Neural cell (in vitro differentiated cells): ENCODE measurements around the gene RASL12. TPM values are rescaled to one million over a fixed set of nuclear protein-coding genes. Genes with fewer than 3 reads are reported as not detected.

Experiments used
- H2AFZ ChIP-seq: fragments of 200-600, 300-800 bp; sonication (generic), shearing (Covaris generic); 2 replicates; pipeline ENCODE4 v1.6.0; 2014; ENCODE audit warnings: low read depth, mild to moderate bottlenecking, antibody characterized with exemption, low read length, moderate library complexity
- H3F3A ChIP-seq: fragments of 200-600 bp; shearing (Covaris generic); 2 replicates; pipeline ENCODE4 v1.6.1; 2016; ENCODE audit warnings: mild to moderate bottlenecking, moderate library complexity, mixed read lengths, antibody characterized with exemption, low read length; ENCODE audit not compliant: insufficient read depth, poor library complexity, severe bottlenecking
- H3K27ac ChIP-seq: fragments of 200-600, 300-800 bp; sonication (generic), shearing (Covaris generic); 2 replicates; pipeline ENCODE4 v1.5.1; 2014; ENCODE audit warnings: mild to moderate bottlenecking, low read length, moderate library complexity
- H3K27me3 ChIP-seq: fragments of 300-800, 200-600 bp; sonication (generic), shearing (Covaris generic); 2 replicates; pipeline ENCODE4 v1.6.0; 2014; ENCODE audit warnings: mild to moderate bottlenecking, low read depth, low read length, moderate library complexity; ENCODE audit not compliant: insufficient read depth
- H3K36me3 ChIP-seq: fragments of 300-800, 200-600 bp; sonication (generic), shearing (Covaris generic); 2 replicates; pipeline ENCODE4 v1.5.1; 2014; ENCODE audit warnings: mild to moderate bottlenecking, antibody characterized with exemption, low read length, moderate library complexity; ENCODE audit not compliant: insufficient read depth
- H3K4me2 ChIP-seq: fragments of 300-800, 200-600 bp; sonication (generic), shearing (Covaris generic); 2 replicates; pipeline ENCODE4 v1.6.0; 2014; ENCODE audit warnings: mild to moderate bottlenecking, low read length
- H3K4me3 ChIP-seq: fragments of 300-800, 200-600 bp; sonication (generic), shearing (Covaris generic); 2 replicates; pipeline ENCODE4 v1.5.1; 2014; ENCODE audit warnings: mild to moderate bottlenecking, low read length, moderate library complexity
- H3K79me2 ChIP-seq: fragments of 200-600 bp; shearing (Covaris generic); replicated peaks from 2 replicates; pipeline ENCODE4 v1.6.0; 2014; ENCODE audit warnings: mild to moderate bottlenecking, low read length, moderate library complexity; ENCODE audit not compliant: insufficient read depth
- H3K9ac ChIP-seq: fragments of 300-800, 200-600 bp; sonication (generic), shearing (Covaris generic); 2 replicates; pipeline ENCODE4 v1.6.1; 2016; ENCODE audit warnings: mild to moderate bottlenecking, low read length, mixed read lengths
- H3K9me2 ChIP-seq: fragments of 200-600 bp; shearing (Covaris generic); 2 replicates; pipeline ENCODE4 v1.6.1; 2016; ENCODE audit warnings: mild to moderate bottlenecking, low read length, mixed read lengths; ENCODE audit not compliant: insufficient read depth
- H3K9me3 ChIP-seq: fragments of 200-600, 300-800 bp; sonication (generic), shearing (Covaris generic); 2 replicates; pipeline ENCODE4 v1.6.1; 2016; ENCODE audit warnings: mild to moderate bottlenecking, mixed run types, low read length, moderate library complexity, mixed read lengths
- H4K20me1 ChIP-seq: fragments of 200-600 bp; shearing (Covaris generic); 2 replicates; pipeline ENCODE4 v1.6.1; 2016; ENCODE audit warnings: mild to moderate bottlenecking, mixed run types; ENCODE audit not compliant: insufficient read depth
- CTCF ChIP-seq: fragments of 450-650 bp; IDR thresholded peaks from 2 replicates; pipeline ENCODE4 v1.5.1; 2014; ENCODE audit warnings: antibody characterized with exemption, mild to moderate bottlenecking, moderate library complexity; ENCODE audit not compliant: poor library complexity, severe bottlenecking
- EP300 ChIP-seq: fragments of 450-650 bp; conservative IDR thresholded peaks from 2 replicates; pipeline ENCODE4 v1.6.1; 2014; ENCODE audit warnings: antibody characterized with exemption, mild to moderate bottlenecking, moderate library complexity; ENCODE audit not compliant: poor library complexity, severe bottlenecking
- EZH2 ChIP-seq: fragments of 200-600, 300-800 bp; shearing (Covaris generic), sonication (generic); IDR thresholded peaks from 2 replicates; pipeline ENCODE4 v1.6.1; 2014; ENCODE audit warnings: antibody characterized with exemption, low read length, borderline replicate concordance, mild to moderate bottlenecking; ENCODE audit not compliant: insufficient read depth, poor library complexity, severe bottlenecking
- MXI1 ChIP-seq: fragments of 450-650 bp; conservative IDR thresholded peaks from 2 replicates; pipeline ENCODE4 v1.6.1; 2014; ENCODE audit warnings: antibody characterized with exemption, mild to moderate bottlenecking; ENCODE audit not compliant: poor library complexity, severe bottlenecking
- POLR2AphosphoS5 ChIP-seq: IDR thresholded peaks from 2 replicates; pipeline ENCODE4 v1.6.1; 2012
- RAD21 ChIP-seq: fragments of 450-650 bp; conservative IDR thresholded peaks from 2 replicates; pipeline ENCODE4 v1.6.1; 2014; ENCODE audit warnings: antibody characterized with exemption, mild to moderate bottlenecking, moderate library complexity
- REST ChIP-seq: IDR thresholded peaks from 2 replicates; pipeline ENCODE4 v1.6.1; 2012; ENCODE audit warnings: borderline replicate concordance
- SMC3 ChIP-seq: fragments of 450-650 bp; conservative IDR thresholded peaks from 2 replicates; pipeline ENCODE4 v1.6.1; 2014; ENCODE audit warnings: antibody characterized with exemption, mild to moderate bottlenecking, moderate library complexity; ENCODE audit not compliant: poor library complexity
- TAF1 ChIP-seq: IDR thresholded peaks from 2 replicates; pipeline ENCODE4 v1.6.1; 2012; ENCODE audit warnings: low read depth
- polyA plus RNA-seq: library from polyadenylated mRNA; depleted of rRNA; stranded (reverse); fragments of >200 nt; gene quantifications from 2 replicates; pipeline ENCODE4 v1.2.3, GENCODE V29; 2014

RASL12 gene
- polyA plus RNA-seq, 1 donor from 2014 or later = not detected

DNA sequence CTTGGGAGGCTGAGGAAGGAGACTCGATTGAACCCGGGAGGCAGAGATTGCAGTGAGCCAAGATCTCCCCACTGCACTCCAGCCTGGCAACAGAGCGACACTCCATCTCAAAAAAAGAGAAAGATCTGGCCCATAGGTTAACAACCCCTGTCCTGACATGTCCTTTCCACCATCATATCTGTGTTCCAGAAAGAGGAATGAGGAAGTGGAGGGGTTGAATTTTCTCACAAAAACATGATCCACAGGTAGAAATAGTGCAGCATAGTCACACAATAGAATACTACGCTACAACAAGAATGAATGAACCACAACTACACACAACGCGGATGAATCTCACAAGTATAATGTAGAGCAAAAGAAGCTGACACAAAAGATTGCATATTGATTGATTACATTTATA, 27.3 kb downstream of the RASL12 start:
- H2AFZ ChIP-seq = no peak overlapping the region
- no peak overlapping the region for H3K4me2 ChIP-seq
- no peak overlapping the region for H3K9ac ChIP-seq
- no peaks in the 10 kb centered on the region for H3K9me2 ChIP-seq
- H3K79me2 ChIP-seq = no peaks in the 10 kb centered on the region
- H3K27ac ChIP-seq = no peak overlapping the region
- H3K36me3 ChIP-seq = no peaks in the 10 kb centered on the region
- no peaks in the 10 kb centered on the region for H3F3A ChIP-seq
- H3K9me3 ChIP-seq = no peaks in the 10 kb centered on the region
- TF ChIP-seq RAD21 (no peak), CTCF (no peak), TAF1 (no peak), SMC3 (no peak), EP300 (no peak), MXI1 (no peak), POLR2AphosphoS5 (no peak), EZH2 (no peak), REST (no peak)
- no peaks in the 10 kb centered on the region for H3K27me3 ChIP-seq
- H4K20me1 ChIP-seq = no peaks in the 10 kb centered on the region
- H3K4me3 ChIP-seq = no peak overlapping the region

DNA sequence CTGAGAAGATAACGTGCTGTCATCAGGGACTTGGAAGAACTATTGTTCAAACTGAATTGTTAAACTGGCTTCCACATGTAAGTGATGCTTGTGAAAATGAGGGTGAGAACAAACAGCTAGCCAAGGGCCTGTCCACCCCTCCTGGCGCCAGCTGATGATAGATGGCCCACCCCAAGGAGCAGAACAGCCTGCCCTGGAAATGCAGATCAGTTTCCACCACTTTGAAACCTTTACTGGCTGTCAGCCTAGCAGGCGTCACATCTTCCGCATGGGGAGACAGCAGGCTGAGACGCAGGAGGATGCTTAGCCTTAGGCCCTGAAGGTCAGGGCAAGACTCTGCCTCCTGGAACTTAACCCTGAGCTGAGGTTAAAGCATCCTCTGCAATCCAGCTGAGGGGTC, 29.0 kb downstream of the RASL12 start:
- Histone ChIP-seq H3K36me3 (no peaks in the 10 kb centered on the region), H4K20me1 (no peaks in the 10 kb centered on the region), H2AFZ (no peak overlapping the region)

DNA sequence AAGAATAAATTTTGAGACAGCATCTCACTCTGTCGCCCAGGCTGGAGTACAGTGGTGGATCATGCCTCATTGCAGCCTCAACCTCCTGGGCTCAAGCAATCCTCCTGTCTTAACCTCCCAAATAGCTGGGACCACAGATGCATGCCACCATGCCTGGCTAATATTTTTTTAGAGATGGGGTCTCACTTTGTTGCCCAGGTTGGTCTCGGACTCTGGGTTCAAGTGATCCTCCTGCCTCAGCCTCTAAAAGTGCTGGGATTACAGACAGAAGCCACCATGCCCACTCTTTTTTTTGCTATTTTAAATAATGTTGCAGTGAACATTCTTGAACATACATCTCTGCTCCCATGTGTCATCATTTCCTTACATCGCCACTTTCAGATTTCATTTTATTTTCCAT, 29.4 kb downstream of the RASL12 start:
- no peaks in the 10 kb centered on the region for H3K27me3 ChIP-seq
- no peaks in the 10 kb centered on the region for H3K9me3 ChIP-seq
- no peaks in the 10 kb centered on the region for H3K79me2 ChIP-seq
- H3K4me2 ChIP-seq = no peak overlapping the region
- no peak overlapping the region for H3K27ac ChIP-seq
- no peaks in the 10 kb centered on the region for H3K36me3 ChIP-seq
- H3K9ac ChIP-seq = no peak overlapping the region
- no peaks in the 10 kb centered on the region for H3F3A ChIP-seq
- no peak overlapping the region for H2AFZ ChIP-seq
- no peaks in the 10 kb centered on the region for H4K20me1 ChIP-seq
- no peaks in the 10 kb centered on the region for H3K9me2 ChIP-seq
- no peak overlapping the region for H3K4me3 ChIP-seq
- TF ChIP-seq EZH2 (no peak), MXI1 (no peak)

More for the DNA sequence above, 29.0 kb downstream of the RASL12 start:
- Histone ChIP-seq H3K9me2 (no peaks in the 10 kb centered on the region), H3K79me2 (no peaks in the 10 kb centered on the region), H3K4me3 (no peak overlapping the region), H3K27ac (no peak overlapping the region), H3K4me2 (no peak overlapping the region), H3F3A (no peaks in the 10 kb centered on the region), H3K9ac (no peak overlapping the region), H3K27me3 (no peaks in the 10 kb centered on the region), H3K9me3 (no peaks in the 10 kb centered on the region)
- no peak for TF ChIP-seq SMC3
- TF ChIP-seq TAF1 = no peak
